Measurements from ENCODE around the gene PAK4.

The PAK4 gene

GRCh38 chr19:39162441-39163043 is 37.0 kb downstream of the PAK4 start:
- H3K4me3 ChIP-seq (ENCODE audit: low read depth, low read length), result no peak overlapping the region
- TF ChIP-seq CTCF (IDR thresholded peaks at IDR 0.05; ENCODE audit: low read depth, low read length), result no peak

GRCh38 chr19:39163621-39164020 is 38.0 kb downstream of the PAK4 start:
- H3K4me3 ChIP-seq (ENCODE audit: low read depth, low read length), result no peak overlapping the region

GRCh38 chr19:39164289-39164688 is 38.7 kb downstream of the PAK4 start:
- H3K4me3 ChIP-seq (ENCODE audit: low read depth, low read length), result no peak overlapping the region
- TF ChIP-seq CTCF (IDR thresholded peaks at IDR 0.05; ENCODE audit: low read depth, low read length), result no peak

More at GRCh38 chr19:39163621-39164020, 38.0 kb downstream of the PAK4 start:
- TF ChIP-seq CTCF (IDR thresholded peaks at IDR 0.05; ENCODE audit: low read depth, low read length), result no peak

- TF ChIP-seq CTCF (IDR thresholded peaks at IDR 0.05; ENCODE audit: low read depth, low read length), result no peak
- H3K4me3 ChIP-seq (ENCODE audit: low read depth, low read length), result no peak overlapping the region
Observed at GRCh38 chr19:39165857-39166256, 40.3 kb downstream of the PAK4 start.

- TF ChIP-seq CTCF (IDR thresholded peaks at IDR 0.05; ENCODE audit: low read depth, low read length), result no peak
- H3K4me3 ChIP-seq (ENCODE audit: low read depth, low read length), result no peak overlapping the region
Observed at GRCh38 chr19:39166571-39167391, 41.2 kb downstream of the PAK4 start.

GRCh38 chr19:39167461-39168257 is 42.1 kb downstream of the PAK4 start:
- TF ChIP-seq CTCF (IDR thresholded peaks at IDR 0.05; ENCODE audit: low read depth, low read length), result no peak
- no peak overlapping the region for H3K4me3 ChIP-seq (ENCODE audit: low read depth, low read length)

Measured in WI38 (cell line).